Measurements from ENCODE around the gene FARP1.

Gene FARP1

DNA sequence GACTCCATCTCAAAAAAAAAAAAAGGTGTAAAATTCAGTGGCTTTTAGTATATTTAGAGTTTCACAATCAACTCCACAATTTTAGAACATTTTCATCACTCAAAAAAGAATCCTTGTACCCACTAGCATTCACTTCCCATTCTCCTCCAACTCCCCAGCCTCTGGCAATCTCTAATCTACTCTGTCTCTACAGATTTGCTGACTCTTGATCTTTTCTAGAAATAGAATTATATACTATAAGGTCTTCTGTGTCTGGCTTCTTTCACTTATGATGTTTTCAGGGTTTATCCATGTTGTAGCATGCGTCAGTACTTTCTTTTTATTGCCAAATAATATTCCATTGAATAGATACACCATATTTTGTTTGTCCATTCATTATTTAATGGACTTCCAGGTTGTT lies 8.0 kb upstream of the FARP1 start:
- no peak for DNase-seq

DNA sequence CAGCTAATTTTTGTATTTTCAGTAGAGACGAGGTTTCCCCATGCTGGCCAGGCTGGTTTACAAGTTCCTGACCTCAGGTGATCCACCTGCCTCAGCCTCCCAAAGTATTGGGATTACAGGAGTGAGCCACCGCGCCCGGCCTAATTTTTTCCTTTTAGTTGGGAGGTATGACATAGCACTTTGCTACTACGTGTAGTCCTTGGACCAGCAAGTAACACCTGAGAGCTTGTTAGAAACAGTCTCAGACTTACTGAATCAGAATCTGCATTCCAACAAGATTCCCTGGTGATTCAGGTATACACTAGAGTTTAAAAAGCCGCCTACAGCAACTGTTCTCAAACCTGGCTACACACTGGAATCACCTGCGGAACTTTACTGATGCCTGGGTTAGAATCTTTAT lies 1.8 kb upstream of the FARP1 start:
- DNase-seq, result no peak

DNA sequence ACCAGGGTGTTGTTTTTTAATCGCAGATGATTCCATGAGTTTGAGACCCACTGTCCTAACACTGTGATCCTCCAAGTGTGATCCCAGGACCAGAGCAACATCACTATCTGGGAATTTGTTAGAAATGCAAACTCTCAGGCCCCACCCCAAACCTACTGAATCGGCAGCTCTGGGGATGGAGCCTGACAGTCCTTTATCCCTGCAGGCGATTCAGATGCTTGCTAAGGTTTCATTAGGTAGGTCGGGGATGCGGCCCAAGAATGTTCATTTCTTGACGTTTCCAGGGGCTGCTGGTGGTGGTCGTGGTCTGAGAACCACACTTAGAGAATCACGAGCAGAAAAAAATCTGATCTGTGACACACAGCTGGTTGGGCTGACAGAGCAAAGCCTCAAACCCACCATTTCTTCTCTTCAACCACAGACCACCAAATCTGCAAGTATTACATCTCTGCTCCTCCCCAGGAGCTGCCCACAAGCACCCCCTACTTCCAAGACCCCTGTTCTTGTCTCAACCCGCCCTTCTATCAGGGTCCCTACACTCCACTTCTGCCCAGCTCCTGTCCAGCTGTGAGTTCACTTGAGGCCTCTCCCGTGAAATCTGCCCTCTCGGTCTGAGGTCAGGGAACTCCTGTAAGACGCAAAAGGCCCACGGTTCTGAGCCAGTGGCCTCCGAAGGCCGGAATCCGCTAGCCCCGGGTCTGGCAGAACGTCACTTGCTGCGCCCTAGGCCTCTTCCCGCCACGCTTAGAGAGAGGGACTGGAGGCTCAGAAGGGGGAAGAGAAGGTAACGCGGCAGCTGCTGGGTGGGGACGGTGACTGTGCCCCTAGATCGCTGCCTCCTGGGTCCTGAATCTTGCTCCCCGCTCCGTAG lies 1.1 kb upstream of the FARP1 start:
- peak; percentile 52 for DNase-seq

DNA sequence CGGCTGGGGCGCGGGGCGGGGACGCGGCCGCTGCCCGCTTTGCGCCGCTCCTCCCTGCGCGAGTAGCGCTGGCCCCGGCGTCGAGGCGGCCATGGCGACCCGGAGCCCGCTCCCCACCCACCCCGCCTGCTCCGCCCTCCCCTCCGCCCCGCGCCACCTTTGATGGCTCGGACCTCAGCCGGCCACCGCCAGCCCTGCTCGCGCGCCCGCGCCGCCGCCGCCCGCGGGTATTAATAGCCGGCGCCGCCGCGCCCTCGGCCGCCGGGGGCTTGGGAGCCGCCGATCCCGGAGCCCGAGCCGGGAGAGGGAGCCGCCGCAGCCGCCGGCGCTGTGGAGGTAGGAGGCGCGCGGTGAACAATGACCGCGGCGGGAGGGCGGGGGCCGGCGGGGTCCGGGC lies 261 bp downstream of the FARP1 start:
- DNase-seq, result peak; percentile 51

DNA sequence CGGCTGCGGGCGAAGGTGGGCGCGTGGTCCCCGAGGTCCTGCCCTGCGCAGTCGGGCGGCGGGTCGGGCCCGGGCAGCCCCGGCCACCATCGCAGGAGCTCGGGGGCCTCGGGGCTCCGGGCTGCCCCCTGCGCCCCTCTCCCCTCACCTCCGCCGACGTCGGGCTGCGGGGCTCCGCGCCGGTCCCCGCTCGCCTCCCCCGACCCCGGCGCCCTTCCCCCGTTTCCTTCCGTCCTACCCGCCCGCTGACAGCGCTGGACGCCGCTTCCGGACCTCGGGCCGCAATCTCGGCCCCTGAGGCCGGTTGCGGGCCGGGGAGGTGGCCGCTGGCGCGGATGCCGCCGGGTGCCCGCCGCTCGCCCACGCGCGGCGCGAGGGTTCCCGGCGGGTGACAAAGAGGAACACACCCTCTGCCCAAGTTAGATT lies 720 bp downstream of the FARP1 start:
- DNase-seq, result no peak

DNA sequence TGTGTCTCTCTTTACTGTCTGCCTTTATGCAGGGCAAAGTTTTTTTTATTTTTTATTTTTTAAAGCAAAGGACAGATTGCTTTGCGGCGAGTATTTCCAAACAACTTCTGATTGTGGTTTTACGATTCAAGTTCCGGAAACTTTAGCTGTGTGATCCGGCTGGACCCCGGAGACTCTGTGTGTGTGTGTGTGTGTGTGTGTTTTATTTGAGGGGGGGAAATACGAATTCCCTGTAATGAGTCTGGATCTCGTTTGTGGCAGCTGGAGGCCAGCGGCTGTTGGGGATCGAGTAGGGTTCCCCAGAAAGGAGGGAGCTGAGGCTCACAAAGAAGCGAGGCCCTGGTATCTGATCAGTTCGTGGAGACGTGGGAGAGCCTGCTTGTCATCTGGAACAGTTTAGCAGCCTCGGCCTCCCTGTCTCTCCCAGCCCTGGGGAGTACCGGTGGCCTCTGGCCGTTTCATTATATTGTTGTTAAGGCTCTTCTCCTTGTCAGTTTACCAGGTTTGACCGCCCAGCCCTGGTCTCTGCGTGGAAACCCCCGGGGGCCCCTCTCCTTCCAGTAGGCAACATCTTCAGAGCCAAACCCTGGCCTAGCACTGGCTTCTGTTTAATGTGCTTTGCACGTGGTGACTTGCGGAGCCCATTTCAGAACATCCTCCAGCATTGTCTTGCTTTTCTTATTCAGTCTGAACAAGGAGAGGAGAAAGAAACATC lies 1.3 kb downstream of the FARP1 start:
- peak; percentile 50 for DNase-seq

DNA sequence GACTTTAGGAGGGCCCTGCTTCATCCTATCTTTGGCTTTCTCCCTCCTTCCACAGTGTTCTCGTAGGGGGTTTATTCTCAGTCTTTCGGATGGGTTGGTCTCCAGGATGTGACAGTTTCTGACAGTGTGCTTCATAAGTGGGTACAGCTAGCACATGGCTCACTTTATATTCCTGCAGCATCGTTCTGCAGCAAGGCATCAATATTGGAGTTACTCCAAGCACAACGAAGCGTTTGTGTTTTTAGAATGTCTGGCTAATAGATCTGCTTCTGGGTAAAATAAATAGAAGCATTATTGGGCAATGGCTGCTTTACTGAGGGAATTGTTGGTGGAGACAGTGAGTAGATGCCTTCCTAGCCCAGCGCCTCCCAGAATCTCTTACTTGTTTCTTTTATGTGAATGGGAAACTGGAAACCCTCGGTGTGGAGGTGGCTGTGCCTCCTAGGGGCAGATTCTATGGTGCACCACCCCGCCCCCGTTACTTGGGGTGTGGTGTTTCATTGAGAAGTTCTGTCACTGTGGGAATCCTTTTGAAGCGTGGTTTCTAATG lies 2.0 kb downstream of the FARP1 start:
- no peak for DNase-seq

DNA sequence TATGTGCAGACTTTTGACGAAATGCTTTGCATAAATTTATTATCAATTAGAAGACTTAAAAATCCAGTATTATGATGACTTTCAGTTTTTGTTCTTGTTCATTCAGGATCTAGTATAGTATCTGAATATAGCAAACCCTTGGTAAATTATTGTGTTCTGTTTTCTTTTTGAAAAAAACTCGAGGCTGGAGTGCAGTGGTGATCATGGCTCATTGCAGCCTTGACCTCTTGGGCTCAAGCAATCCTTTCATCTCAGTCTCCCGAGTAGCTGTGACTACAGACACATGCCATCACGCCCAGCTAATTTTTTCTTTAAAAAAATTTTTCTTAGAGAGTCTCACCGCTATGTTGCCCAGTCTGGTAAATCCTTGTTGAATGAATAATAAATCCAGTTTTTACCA lies 4.6 kb downstream of the FARP1 start:
- no peak for DNase-seq

DNA sequence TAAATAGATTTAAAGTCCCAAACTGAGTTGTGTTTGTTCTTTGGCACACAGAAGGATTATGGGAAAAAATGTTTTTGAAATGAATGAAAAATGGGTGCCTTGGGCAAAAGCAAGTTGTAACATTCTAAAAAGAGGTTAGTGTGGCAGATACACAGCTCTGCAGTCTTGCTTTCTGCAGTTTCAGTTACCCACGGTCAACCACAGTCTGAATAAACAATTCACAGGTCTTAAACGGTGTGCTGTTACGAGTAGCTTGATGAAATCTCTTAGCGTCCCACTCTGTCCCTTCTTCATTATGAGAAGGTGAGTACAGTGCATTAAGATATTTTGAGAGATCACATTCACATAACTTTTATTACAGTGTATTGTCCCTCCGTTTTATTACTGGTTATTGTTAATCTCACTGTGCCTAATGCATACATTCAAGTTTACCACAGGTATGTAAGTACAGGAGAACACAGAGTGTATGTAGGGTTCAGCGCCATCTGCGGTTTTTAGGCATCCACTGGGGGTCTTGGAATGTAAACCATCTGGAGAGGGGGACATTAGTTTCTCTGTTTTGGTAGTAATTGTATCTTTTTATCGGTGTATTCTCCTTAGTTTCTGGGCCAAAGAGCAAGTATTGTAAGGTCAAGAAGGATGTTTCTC lies 8.1 kb downstream of the FARP1 start:
- no peak for DNase-seq

DNA sequence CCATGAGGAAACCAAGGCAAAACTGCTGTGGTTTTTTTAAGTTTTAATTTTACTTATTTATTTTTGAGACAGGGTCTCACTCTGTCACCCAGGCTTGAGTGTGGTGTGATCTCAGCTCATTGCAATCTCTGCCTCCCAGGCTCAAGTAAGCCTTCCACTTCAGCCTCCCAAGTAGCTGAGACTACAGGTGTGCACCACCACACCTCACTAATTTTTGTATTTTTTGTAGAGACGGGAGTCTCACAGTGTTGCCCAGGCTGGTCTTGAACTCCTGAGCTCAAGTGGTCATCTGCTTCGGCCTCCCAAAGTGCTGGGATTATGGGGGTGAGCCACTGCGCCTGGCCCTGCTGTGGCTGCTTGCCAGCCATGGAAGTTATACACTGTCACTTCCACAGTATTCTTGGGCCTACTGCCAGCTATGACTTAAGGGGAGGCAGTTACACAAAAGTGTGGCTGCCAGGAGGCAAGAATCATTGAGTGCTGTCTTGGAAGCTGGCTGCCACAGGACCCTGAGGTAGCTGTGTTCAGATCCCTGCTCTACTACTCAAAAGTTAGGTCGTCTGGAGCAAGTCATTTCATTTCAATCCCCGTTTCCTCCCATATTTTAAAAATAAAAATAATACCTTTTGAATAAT lies 12.7 kb downstream of the FARP1 start:
- DNase-seq, result no peak

DNA sequence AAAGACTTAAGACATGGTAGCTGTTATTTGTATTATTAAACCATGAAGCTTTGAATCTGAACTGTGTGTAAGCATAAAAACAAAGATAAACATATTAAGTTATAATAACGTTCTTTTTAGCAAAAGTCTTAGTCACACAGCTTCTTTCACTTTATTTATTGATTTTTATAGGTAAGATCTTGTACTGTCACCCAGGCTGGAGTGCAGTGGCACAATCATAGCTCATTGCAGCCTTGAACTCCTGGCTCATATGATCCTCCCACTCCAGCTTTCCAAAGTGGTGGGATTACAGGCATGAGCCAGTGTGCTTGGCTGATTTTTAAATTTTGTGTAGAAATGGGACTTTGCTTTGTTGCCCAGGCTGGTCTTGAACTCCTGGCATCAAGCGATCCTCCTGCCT lies 13.4 kb downstream of the FARP1 start:
- DNase-seq, result no peak

DNA sequence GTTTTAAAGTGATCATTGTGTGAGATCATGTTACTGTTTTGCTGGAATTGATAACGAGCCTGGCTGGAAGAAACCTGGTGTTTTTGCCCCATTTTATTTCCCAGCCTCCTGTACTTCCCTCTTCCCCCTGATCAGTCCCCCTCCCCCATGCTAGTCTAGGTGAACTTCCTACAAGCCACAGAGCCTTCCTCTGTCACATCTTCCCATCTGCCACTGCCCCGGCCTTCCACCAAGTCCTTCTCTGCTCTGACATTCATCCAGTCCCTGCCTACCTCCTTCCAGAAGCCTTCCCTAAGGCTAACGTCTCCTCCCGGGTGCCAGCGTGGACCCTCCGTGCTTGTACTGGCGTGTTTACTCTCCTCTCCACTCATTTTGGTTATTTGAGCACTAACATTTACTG lies 14.3 kb downstream of the FARP1 start:
- DNase-seq, result no peak

DNA sequence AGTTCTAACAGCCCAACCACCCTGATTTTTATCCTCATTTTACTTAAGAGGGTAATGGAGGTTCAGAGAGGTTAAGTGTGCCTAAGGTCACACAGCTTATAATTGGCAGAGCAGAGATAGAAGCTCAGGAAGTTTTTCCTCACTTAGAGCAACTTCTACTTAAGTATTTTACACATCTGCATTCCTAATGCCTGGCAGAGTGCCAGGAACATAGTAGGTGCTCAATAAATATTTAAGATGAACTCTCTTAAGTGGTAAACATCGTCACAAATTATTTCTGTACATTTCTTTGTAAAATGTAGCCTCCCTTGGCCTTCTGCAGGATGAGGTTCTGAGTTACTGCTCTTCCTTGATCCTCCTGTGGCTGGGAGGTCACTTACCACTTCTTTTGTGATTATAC lies 14.7 kb downstream of the FARP1 start:
- no peak for DNase-seq

DNA sequence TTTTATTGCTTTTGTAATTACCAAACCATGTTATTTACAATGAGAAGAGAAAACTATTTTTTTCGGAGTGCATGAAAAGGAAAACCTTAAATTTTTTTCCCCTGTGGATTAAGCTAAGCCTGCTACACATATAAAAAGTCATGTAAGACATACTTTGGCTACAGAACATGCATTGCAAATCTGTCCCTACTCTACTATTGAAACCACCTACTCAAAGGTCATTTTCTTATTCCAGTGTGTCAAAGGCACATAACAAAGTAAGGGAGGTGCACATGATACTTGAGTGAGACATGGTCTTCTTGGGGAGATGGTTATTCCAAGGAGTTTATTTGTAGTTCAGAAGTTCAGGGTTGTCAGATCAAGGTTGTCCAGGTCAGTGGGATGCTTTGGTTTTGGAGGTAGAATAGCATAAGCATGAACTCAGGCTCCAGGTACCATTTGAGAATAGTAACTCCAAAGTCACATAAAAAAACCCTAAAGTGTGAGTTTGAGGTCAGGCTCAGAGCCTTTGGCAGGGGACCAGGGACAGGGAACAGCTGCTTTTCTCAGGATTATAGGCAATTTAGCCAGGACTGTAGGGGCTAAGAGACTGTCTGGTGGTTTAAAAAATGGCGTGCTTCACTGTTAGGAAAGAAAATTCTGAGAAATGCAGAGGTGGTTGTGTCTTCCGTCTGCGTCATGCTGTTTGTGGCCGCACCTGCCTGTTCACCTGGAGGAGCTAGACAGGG lies 15.4 kb downstream of the FARP1 start:
- no peak for DNase-seq

DNA sequence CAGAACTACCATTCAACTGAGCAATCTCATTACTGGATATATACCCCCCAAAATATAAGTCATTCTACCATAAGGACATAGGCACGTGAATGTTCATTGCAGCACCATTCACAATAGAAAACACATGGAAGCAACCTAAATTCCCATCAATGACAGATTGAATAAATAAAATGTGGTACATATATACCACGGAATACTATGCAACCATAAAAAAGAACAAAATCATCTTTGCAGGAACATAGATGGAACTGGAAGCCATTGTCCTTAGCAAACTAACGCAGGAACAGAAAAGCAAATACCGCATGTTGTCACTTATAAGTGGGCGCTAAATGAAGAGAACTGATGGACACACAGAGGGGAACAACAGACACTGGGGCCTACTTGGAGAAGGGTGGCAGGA lies 20.0 kb downstream of the FARP1 start:
- DNase-seq, result no peak

DNA sequence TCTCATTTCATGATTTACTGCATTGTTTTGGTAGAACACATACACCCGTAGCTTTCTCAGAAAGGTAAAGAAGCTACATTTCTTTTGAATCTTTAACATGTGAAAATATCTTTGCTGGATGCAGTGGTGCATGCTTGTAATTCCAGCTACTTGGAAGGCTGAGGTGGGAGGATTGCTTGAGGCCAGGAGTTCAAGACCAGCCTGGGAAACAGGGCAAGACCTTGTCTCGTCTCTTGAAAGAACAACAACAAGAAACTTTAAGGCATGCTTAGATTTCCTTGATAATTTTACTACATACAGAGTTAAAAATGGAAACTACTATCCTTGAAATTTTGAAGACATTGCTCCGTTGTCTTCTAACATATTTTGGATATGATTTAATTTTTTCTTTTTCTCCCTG lies 26.4 kb downstream of the FARP1 start:
- no peak for DNase-seq

DNA sequence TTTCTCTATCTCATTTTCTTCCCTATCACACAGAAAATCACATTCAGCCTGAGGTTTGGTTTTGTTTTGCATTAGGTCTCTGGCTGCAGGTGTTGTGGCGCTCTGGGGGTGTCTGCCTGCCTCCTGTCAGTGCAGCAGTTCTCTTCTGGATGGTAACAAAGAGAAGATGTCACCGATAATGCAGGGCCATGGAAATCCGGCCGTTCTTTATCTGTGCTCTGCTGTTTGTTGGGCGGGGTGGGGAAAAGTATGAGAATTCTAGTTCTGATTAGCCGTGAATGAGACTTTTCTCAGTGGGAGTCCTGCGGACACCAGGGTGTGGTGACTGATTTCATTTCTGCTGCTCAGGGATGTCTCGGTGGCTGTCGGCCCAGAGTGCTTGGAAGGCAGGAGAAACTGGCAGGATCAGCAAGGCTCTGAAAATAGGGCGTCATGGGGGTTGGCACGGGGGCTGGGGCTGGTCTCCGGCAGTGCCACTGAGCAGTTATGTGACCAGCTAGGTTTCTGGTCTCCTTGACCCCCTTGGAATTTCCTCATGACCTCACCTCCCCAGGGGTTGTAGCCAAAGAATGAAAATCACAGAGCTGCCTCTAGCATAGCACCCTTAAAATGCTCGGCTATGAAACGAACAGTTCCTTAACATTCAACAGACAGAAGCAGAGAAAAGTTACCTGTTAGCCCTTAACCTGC lies 29.2 kb downstream of the FARP1 start:
- DNase-seq, result no peak

DNA sequence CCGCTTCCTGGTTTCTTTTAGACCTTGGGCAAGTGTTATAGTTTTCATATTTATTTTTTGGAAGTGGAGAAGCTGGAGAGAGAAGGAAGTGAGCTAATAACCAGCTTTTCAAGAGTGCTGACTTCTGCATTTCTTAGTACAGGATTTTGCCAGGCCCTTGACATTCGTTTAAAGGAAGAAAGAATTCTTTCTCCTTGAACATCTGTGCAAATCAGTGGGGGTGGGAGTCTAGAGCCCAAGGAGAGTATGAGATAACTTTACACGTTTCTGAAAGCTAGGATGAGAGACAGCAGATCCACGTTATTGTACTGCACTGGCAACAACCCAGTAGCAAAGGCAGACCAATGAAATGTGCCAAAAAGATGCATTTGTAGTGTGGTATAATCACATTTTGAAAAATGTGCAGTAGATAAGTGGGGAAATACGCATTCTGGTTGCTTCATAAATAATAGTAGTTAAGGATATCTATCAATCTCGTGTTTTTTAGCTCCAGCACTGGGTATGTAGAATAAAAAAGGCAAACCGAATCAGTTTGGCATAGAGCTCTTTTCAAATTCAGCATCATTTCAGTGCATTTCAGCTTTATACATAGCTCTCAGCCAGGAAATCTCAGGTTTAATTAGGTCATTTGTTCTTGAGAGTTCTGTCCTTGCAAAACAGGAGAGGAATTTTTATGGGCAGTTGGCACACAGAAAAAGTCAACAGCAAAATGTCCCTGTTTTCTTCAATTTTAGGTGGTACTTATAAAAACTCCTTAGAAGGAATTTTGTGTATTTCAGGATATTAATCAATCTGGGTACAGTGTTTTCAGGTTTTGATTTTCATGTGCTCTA lies 29.9 kb downstream of the FARP1 start:
- no peak for DNase-seq

DNA sequence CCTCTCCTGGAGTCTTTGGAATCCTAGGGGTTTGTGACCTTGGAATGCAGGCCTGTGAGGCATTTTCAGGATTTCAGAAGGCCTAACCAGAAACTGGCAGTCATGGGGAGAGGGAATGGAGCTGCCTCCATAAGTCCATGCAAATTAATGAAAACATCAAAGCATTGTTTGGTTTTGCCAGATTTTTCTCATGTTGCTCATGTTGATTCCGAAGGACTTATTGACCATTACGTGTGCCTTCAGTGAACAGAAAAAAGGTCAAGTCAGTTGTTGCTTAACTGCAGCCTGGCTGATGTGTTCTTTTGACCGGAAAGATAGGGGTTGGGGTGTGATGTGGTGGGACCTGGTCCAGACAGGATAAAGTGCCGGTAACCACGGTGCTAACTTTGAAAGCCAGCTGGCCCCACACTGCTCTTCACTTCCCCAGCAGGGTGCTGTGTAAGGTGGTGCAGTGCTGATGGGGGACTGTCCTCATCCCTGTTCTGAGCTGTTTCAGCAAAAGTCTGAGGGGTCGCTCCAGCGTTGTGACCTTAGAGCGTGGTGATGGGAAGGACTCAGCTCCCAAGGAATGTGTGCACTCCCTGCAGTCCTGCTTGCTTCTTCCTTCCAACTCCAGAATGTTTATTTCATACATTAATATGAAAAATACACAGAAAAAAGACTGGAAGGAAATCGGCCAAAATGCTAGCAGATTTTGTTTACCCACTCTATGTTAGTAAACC lies 30.7 kb downstream of the FARP1 start:
- no peak for DNase-seq

DNA sequence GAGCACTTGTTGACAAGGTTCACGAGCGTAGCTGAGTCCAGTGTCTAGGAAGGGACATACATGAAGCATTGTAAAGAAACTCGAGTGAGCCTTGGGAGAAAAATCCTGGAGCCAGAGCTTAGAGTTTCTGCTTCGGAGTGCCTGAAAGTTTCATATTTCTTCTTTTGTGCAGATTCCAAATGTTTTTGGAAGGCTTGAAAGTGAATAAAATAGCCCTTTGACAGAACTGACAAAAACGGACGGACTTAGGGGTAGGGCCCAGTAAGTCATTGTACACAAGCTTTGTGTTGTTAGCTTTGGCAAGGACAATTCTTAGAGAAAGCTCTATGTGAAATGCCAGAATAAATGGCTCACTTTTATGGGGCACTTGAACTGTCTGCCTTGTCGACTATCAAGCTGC lies 31.4 kb downstream of the FARP1 start:
- no peak for DNase-seq

All from activated CD8-positive, alpha-beta memory T cell treated with anti-CD3 and anti-CD28 coated beads, Interleukin-2, amount 50 U/mL, for 48 hours (primary cell).